ENCODE results near the gene CUEDC2. TPM values are rescaled to one million over a fixed set of nuclear protein-coding genes. Genes with fewer than 3 reads are reported as not detected.

Gene CUEDC2
- total RNA-seq, 1 donor from 2014 or later = 98.5 TPM

DNA sequence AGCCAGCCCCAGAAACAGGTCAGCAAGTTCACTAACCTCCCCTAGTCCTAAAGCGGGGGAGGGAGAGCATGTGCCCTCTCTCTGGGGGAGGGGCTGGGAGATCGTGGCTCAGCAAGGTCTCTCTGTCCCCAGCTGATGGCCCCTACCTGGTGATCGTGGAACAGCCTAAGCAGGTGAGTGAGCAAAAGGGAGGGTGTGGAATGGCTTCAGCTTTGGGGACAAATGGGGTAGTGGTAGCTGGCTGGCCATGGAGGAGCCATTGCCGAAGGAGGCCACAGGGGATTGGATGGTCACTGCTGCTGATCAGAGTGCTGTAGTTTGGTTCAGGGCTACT lies 36.1 kb downstream of the CUEDC2 start:
- H3K4me3 ChIP-seq (ENCODE audit: low read depth, low read length) = peak overlapping the region; percentile 68
- DNase-seq (ENCODE audit: low read depth) = no peak
- TF ChIP-seq, protein P1, sequence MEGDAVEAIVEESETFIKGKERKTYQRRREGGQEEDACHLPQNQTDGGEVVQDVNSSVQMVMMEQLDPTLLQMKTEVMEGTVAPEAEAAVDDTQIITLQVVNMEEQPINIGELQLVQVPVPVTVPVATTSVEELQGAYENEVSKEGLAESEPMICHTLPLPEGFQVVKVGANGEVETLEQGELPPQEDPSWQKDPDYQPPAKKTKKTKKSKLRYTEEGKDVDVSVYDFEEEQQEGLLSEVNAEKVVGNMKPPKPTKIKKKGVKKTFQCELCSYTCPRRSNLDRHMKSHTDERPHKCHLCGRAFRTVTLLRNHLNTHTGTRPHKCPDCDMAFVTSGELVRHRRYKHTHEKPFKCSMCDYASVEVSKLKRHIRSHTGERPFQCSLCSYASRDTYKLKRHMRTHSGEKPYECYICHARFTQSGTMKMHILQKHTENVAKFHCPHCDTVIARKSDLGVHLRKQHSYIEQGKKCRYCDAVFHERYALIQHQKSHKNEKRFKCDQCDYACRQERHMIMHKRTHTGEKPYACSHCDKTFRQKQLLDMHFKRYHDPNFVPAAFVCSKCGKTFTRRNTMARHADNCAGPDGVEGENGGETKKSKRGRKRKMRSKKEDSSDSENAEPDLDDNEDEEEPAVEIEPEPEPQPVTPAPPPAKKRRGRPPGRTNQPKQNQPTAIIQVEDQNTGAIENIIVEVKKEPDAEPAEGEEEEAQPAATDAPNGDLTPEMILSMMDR (conservative IDR thresholded peaks at IDR 0.05; ENCODE audit: low read depth, low read length) = no peak

DNA sequence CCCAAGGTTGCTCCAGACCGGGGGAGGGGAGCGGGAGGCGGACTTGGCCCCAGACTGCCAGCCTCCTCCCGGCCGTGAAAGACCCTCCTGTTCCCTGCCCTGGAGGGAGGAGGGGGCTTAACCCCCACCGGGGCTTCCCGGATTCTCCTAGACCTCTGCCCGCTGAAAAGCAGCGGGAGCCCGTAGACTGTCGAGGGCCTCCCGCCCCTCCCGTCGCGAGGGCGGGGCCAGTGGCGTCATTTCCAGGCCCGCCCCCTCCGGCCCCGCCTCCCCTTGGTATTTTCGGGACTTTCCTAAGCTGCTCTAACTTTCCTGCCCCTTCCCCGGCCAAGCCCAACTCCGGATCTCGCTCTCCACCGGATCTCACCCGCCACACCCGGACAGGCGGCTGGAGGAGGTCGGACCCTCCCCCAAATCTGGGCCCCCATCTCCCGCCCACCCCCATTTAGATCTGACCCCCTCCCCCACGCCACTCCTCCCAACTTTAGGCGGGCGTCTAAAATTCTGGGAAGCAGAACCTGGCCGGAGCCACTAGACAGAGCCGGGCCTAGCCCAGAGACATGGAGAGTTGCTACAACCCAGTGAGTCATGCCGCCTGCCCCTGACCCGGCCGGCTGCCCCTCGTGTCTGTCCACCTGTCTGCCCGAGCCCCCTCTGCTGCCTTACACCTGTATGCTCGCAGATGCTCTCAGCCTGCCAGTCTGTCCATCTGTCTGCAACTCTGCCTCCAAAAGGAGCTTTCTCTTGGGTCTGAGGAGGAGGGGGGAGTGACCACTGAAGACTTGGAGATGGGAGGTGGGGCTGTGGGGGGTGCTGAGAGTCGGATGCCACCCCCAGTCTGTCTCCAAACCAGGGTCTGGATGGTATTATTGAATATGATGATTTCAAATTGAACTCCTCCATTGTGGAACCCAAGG lies 36.7 kb downstream of the CUEDC2 start, which contains the start of gene NFKB2:
TSS of gene NFKB2 (plus strand) at position 306 of the 917 bp plus-strand sequence. CDS start at position 561, 255 bp downstream.
- no peak for DNase-seq (ENCODE audit: low read depth)
- peak within 1 kb of the TSS; percentile 68 for H3K4me3 ChIP-seq (ENCODE audit: low read depth, low read length)
- TF ChIP-seq, protein P1 (conservative IDR thresholded peaks at IDR 0.05; ENCODE audit: low read depth, low read length) = no peak

DNA sequence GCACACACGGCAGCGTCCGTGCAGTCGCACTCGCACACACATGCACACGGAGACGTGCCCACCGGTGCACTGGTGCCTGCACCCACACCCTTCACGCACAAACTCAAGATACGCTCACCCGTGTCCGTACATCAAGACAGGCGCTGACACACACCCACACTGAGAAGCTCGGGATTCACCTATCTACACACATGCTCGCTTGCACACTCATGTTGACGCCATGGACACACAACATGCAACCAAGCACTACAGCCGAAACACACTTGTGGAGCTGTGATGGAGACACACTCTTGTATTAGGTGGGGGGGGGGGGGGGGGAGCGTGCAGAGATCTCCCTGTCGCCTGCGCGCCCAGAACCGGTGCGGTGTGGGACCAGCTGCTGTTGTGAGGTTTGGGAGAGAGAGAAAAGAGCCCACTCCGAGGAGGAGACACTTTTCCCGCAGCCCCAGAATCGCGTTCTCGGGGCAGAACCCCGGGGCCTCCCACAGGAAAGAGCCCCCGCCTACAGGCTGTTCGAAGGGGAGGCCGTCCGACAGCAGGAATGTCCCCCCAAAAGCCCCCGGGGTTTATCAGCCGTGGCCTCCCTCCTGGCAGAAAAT lies 37.5 kb downstream of the CUEDC2 start:
- peak overlapping the region; percentile 68 for H3K4me3 ChIP-seq (ENCODE audit: low read depth, low read length)
- TF ChIP-seq, protein P1 (conservative IDR thresholded peaks at IDR 0.05; ENCODE audit: low read depth, low read length) = no peak
- no peak for DNase-seq (ENCODE audit: low read depth)

DNA sequence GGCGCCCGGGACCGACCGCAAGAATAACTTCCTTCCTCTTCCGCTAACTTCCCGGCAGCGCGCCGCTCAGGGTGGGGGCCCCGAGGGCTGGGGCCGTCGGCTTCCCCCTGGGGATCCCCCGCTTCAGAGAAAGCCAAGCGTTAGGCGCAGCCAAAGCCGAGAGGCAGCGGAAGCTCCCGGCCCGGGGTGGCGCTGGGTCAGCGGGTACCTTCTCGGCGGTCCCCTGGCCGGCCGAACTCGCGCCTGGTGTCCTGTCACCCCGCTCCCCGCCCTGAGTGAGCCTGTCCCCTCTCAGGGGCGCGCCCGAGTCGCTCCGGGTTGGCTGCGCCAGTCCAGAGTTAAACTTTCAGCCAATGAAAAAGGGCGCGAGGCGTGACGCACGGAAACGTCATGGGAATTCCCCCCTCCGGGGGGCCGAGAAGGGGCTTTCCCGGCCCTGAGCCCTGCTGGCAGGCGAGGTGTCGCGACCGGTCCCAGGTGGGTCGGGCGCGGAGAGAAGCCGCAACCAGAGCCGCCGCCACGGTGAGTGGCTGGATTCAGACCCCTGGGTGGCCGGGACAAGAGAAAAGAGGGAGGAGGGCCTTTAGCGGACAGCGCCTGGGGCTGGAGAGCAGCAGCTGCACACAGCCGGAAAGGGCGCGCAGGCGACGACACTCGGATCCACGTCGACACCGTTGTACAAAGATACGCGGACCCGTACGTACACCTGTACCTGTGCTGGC lies 38.1 kb downstream of the CUEDC2 start:
- peak overlapping the region; percentile 68 for H3K4me3 ChIP-seq (ENCODE audit: low read depth, low read length)
- peak; percentile 64 for DNase-seq (ENCODE audit: low read depth)
- TF ChIP-seq, protein P1 (conservative IDR thresholded peaks at IDR 0.05; ENCODE audit: low read depth, low read length) = no peak

DNA sequence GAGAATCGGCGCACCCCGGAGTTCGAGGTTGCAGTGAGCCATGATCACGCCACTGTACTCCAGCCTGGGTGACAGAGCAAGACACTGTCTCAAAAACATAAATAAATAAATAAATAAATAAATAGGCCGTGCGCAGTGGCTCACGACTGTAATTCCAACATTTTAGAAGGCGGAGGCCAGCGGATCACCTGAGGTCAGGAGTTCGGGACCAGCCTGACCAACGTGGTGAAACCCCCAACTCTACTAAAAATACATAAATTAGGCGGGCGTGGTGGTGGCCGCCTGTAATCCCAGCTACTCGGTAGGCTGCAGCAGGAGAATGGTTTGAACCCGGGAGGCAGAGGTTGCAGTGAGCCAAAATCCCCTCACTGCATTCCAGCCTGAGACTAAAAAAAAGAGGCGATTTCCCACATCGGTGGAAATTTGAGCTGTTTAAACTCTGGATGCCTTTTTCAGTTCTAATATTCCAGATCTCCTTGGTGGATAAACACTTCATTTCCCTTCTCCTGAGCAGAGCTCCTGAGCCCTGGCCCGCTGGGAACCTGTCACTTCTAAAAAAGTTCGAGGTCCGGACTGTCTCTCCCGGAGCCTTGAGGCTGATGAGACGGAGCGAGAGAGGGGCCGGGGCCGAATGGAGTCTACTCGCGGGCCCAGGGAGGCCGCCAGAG lies 38.8 kb downstream of the CUEDC2 start:
- peak overlapping the region; percentile 68 for H3K4me3 ChIP-seq (ENCODE audit: low read depth, low read length)
- TF ChIP-seq, protein P1 (conservative IDR thresholded peaks at IDR 0.05; ENCODE audit: low read depth, low read length) = peak; percentile 91

DNA sequence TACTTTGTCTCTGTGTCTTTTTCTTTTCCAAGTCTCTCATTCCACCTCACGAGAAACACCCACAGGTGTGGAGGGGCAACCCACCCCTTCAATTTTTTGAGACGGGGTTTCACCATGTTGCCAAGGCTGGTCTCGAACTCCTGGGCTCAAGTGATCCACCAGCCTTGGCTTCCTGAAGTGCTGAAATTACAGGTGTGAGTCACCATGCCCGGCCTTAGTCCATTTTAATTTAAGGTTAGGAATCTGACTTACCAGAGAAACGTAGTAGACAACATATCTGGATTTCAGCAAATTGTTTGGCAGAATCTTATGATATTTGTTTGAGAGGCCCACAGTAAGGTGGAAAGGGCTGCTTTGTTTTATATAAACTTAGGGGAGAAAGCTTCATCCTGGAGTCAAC lies 40.1 kb downstream of the CUEDC2 start:
- TF ChIP-seq, protein P1 (conservative IDR thresholded peaks at IDR 0.05; ENCODE audit: low read depth, low read length) = no peak

More for the DNA sequence above, 38.8 kb downstream of the CUEDC2 start:
- DNase-seq (ENCODE audit: low read depth) = no peak

More for the DNA sequence above, 40.1 kb downstream of the CUEDC2 start:
- no peak for DNase-seq (ENCODE audit: low read depth)
- no peak overlapping the region for H3K4me3 ChIP-seq (ENCODE audit: low read depth, low read length)
